SJCRH30 (cell line): ENCODE data around the gene TCERG1L. TPM values are rescaled to one million over a fixed set of nuclear protein-coding genes. Genes with fewer than 3 reads are reported as not detected.

Experiments
- DNase-seq, 2 experiments: peaks; one replicate each; pipeline ENCODE4 v3.0.0-alpha.2; 2015 to 2020
- H3K27ac ChIP-seq: fragments of 250-450 bp; sonication (Bioruptor Pico); 2 replicates; pipeline ENCODE4 v1.5.1; 2020; ENCODE audit warnings: mild to moderate bottlenecking, moderate library complexity
- H3K27me3 ChIP-seq: fragments of 250-450 bp; sonication (Bioruptor Pico); 2 replicates; pipeline ENCODE4 v1.5.1; 2020; ENCODE audit warnings: mild to moderate bottlenecking, moderate library complexity
- H3K36me3 ChIP-seq: fragments of 250-450 bp; sonication (Bioruptor Pico); 2 replicates; pipeline ENCODE4 v1.5.1; 2020; ENCODE audit warnings: mild to moderate bottlenecking, moderate library complexity
- H3K4me1 ChIP-seq: fragments of 250-450 bp; sonication (Bioruptor Pico); 2 replicates; pipeline ENCODE4 v1.5.1; 2020; ENCODE audit warnings: mild to moderate bottlenecking, moderate library complexity
- H3K4me3 ChIP-seq: fragments of 250-450 bp; sonication (Bioruptor Pico); 2 replicates; pipeline ENCODE4 v1.5.1; 2020; ENCODE audit warnings: mild to moderate bottlenecking, moderate library complexity
- H3K9me3 ChIP-seq: fragments of 250-450 bp; sonication (Bioruptor Pico); replicated peaks from 2 replicates; pipeline ENCODE4 v1.5.1; 2020; ENCODE audit warnings: mild to moderate bottlenecking, moderate library complexity
- total RNA-seq: library from RNA; depleted of rRNA; stranded (reverse); fragments of >200 nt; shearing (Covaris generic); gene quantifications from 2 replicates; pipeline ENCODE4 v1.2.3, GENCODE V29; 2014

TCERG1L gene
- total RNA-seq, 1 experiment from 2014 or later = not detected

DNA sequence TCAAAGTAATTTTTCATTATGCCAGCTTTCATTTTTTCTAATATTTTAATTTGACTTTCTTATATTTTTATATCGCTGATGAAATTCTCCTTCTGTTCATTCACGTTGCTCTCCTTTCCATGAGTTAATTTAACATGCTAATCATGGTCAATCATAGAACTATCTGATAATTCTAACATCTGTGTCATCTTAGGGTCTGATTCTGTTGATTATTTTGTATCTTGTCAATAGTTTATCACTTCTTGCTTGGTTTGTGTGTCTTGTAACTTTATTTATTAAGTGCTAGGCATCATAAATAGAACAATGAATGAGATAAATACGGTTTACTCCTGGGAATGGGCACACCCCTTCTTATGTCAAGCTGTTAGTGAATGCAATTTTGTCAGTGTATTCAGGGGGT is 11.0 kb downstream of the TCERG1L start:
- DNase-seq = no peak
- no peaks in the 10 kb centered on the region for H3K4me1 ChIP-seq

DNA sequence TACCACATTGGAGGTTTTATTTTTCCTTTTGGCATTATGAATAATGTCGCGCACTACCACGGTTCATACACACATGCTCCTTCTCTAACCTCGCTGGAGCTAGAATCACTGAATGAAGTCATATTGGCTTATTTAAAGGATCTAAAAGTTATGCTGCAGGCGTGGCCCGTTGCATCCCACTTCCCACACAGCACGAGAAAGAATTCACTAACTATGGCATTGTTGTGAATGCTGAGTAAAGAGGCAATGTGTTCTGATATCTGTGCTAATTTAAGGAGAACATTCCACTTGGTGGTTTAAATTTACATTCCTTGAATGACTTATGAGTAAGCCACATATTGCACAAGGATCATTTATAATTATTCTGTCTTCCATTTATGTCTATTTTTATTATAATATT is 20.7 kb downstream of the TCERG1L start:
- Histone ChIP-seq H3K9me3 (no peaks in the 10 kb centered on the region), H3K4me1 (no peaks in the 10 kb centered on the region), H3K36me3 (no peaks in the 10 kb centered on the region), H3K27ac (no peak overlapping the region), H3K27me3 (no peaks in the 10 kb centered on the region), H3K4me3 (no peak overlapping the region)
- DNase-seq = no peak

More for the DNA sequence above, 11.0 kb downstream of the TCERG1L start:
- Histone ChIP-seq H3K9me3 (no peaks in the 10 kb centered on the region), H3K4me3 (no peak overlapping the region), H3K36me3 (no peaks in the 10 kb centered on the region), H3K27me3 (no peaks in the 10 kb centered on the region), H3K27ac (no peak overlapping the region)

DNA sequence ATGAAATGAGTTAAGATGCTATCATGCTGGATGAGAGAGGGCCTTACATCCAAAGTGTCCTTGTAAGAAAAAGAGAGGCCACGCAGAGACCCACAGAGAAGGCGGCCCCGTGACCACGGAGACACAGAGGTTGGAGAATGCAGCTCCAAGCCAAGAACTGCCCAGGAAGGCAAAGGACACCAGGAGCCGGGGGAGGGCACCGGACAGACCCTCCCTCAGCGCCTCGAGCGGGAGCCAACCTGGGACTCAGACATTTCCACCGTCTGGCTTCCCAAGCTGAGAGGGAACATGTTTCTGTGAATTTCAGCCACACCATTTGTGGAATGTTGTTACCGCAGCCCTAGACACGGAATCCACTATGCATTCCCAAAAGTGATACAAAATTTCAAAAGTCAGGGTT is 22.9 kb downstream of the TCERG1L start:
- H3K4me1 ChIP-seq = no peaks in the 10 kb centered on the region
- DNase-seq = no peak
- no peaks in the 10 kb centered on the region for H3K9me3 ChIP-seq
- H3K27ac ChIP-seq = no peak overlapping the region
- no peaks in the 10 kb centered on the region for H3K27me3 ChIP-seq
- H3K4me3 ChIP-seq = no peak overlapping the region
- no peaks in the 10 kb centered on the region for H3K36me3 ChIP-seq

DNA sequence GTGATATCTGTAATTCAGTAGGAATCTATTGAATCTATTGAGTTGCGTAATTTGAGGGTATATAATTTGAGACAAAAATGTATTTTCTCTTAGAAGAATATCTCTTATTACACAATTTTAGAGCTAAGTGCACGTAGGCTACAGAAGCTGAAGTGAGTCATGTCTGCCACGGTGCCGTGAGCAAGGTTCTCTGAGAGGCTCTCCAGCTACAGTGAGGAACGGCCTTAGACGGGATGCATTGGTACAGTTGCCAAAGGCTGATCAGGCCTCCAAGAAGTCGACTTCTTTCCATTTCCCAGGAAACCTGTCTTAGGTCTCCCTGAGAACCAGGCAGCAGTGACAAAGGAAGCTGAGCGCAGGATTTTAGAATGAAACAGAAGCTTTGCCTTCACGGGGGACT is 28.6 kb downstream of the TCERG1L start:
- Histone ChIP-seq H3K27ac (no peak overlapping the region), H3K4me3 (no peak overlapping the region), H3K9me3 (no peaks in the 10 kb centered on the region), H3K4me1 (no peaks in the 10 kb centered on the region), H3K27me3 (no peaks in the 10 kb centered on the region), H3K36me3 (no peaks in the 10 kb centered on the region)
- no peak for DNase-seq

DNA sequence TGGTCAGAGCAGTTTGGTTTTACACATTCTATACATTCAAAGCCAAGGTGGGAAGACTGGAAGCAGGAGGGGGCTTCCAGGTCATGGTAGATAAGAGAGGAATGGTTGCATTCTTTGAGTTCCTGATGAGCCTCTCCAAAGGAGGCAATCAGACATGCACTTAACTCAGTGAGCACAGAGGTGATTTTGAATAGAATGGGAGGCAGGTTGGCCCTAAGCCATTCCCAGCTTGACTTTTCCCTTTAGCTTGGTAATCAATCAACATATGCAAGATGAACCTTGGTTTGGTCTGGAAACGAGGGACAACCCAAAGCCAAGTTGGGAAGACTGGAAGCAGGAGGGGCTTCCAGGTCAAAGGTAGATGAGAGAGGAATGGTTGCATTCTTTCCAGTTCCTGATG is 31.4 kb downstream of the TCERG1L start:
- H3K4me1 ChIP-seq = no peaks in the 10 kb centered on the region
- DNase-seq = no peak
- no peaks in the 10 kb centered on the region for H3K36me3 ChIP-seq
- H3K27ac ChIP-seq = no peak overlapping the region
- H3K27me3 ChIP-seq = no peaks in the 10 kb centered on the region
- no peak overlapping the region for H3K4me3 ChIP-seq
- H3K9me3 ChIP-seq = no peaks in the 10 kb centered on the region

DNA sequence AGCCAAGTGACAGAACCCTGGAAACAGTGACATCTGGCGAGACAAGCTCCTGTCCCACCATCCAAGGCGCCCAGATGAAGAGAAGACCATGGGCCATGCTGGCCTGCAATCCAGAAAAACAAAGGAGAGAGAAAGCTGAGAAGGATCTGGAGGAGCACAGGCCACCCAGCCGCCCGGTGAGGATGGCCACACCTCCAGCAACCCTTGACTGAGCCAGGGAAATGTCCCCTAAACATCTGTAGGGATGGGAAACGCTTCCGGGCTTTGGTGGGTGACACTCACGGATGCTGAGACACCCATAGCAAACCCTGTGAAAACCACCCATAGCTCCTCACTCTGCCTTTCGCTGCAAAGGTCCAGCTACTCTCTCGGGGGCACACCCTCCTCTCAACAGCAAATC is 32.0 kb downstream of the TCERG1L start:
- no peak overlapping the region for H3K4me3 ChIP-seq
- H3K27ac ChIP-seq = no peak overlapping the region
- H3K36me3 ChIP-seq = no peaks in the 10 kb centered on the region
- H3K4me1 ChIP-seq = no peaks in the 10 kb centered on the region
- DNase-seq = no peak
- no peaks in the 10 kb centered on the region for H3K9me3 ChIP-seq
- H3K27me3 ChIP-seq = no peaks in the 10 kb centered on the region

DNA sequence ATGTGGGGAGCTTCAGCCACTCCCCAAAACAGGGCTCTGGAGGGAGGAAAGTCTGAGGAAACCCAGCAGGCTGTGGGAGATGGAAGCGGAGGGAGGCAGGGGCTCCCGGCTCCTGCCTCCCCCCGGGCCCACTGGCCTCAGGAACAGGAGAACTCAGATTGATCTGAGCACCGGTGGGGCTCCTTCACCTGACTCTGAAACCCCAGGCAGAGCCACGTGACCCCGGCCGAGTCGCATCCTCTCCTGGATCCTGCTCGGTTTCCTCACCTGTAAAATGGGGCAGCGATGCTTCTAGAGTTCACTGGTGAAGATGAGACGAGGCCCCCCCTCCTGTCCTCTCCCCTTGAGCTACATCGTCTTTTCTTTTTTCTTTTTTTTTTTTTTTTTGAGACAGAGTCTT is 33.6 kb downstream of the TCERG1L start:
- Histone ChIP-seq H3K4me1 (no peaks in the 10 kb centered on the region), H3K27ac (no peak overlapping the region), H3K4me3 (no peak overlapping the region), H3K27me3 (no peaks in the 10 kb centered on the region), H3K36me3 (no peaks in the 10 kb centered on the region), H3K9me3 (no peaks in the 10 kb centered on the region)
- DNase-seq = no peak

DNA sequence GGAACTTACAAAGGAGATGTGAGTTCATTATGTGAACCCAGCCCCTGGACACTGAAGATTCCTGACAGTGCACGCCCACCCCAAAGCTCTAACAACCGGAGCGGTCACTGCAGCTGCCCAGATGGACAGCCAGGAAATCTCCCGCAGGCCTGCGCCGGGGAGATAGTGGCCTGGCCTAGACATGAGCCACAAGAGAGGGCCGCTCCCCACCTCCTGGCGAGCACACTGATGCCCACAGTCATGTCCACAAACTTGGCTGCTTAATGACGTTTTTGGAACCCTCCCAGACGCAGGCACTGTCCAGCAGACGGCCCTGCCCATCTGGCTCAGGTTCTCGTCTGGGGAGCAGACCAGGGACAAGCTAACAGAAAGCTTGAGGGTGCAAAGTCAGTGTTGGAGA is 34.2 kb downstream of the TCERG1L start:
- Histone ChIP-seq H3K4me3 (no peak overlapping the region), H3K27me3 (no peaks in the 10 kb centered on the region), H3K9me3 (no peaks in the 10 kb centered on the region), H3K4me1 (no peaks in the 10 kb centered on the region), H3K36me3 (no peaks in the 10 kb centered on the region), H3K27ac (no peak overlapping the region)
- DNase-seq = no peak

DNA sequence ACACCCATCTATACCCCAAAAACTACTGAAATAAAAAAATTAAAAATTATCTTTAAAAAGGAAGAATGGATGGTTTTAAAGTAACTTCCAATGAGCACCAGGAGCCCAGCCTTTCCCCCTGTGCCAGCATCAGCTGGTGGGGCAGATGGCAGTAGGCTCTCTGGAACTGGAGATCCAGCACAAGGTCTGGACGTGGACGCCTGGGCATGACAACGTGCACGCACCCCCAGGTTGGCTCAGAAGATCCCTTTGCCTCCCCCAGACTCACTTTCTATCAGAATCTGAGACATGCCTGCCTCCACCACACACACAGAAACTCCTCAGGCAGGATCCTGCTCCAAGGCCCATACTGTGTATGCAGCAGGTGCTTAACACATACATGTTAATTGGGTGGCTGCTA is 35.8 kb downstream of the TCERG1L start:
- no peak overlapping the region for H3K27ac ChIP-seq
- H3K36me3 ChIP-seq = no peaks in the 10 kb centered on the region
- no peaks in the 10 kb centered on the region for H3K27me3 ChIP-seq
- H3K9me3 ChIP-seq = no peaks in the 10 kb centered on the region
- H3K4me3 ChIP-seq = no peak overlapping the region
- no peak for DNase-seq
- no peaks in the 10 kb centered on the region for H3K4me1 ChIP-seq

DNA sequence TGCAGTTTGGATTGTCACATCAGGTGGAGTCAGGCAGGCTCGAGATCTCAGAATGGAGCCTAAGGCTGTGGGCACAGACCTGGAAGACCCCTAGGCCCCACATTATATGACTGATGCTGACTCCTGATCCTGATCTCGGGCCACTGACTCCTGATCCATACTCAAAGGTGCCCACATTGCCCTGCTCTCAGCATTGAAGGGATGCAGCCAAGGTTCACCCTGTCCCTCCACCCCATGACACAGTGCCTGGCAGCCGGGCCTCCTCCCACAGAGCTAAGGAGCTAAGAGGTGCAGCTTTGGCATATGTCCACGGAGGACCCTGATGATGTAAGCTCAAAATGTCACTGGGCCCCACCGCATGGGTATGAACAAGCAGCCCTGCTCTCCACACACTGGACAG is 36.6 kb downstream of the TCERG1L start:
- Histone ChIP-seq H3K27me3 (no peaks in the 10 kb centered on the region), H3K4me1 (no peaks in the 10 kb centered on the region), H3K9me3 (no peaks in the 10 kb centered on the region), H3K27ac (no peak overlapping the region), H3K4me3 (no peak overlapping the region), H3K36me3 (no peaks in the 10 kb centered on the region)
- no peak for DNase-seq

DNA sequence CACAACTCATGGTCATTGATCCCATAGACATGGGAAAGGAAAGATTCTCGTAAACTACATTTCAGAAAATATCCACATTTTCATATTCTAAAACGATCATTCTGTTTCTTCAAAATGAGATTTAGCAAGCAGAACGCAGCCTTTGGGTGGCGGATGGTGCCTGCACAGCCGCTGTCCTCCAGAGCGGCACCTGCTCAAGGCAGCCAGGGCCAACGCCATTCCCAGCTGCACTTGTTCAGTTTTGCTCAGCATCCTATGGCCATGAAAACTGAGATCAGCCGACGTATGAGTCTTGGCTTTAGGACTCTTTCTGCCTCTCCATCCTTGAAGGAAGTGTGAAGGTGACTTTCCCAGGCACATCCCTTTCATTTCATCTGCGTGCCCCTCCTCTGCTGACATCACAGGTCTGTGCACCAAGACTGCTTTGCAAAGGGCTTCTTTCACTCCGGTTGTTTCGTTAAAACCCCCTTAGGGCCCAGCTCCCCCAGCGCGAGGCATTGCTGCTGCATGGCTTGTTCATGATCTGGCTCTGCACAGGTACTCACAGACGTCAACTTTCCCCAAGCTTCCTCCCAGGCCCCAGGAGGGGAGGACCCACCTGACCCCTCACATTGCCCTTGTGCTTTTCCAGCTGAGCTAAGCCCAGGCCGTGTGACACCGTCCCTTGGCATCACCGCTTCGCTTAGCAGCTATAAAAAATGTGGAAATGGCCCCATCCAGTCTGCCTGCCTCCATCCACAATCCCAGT is 37.2 kb downstream of the TCERG1L start:
- no peak overlapping the region for H3K27ac ChIP-seq
- DNase-seq = no peak
- H3K36me3 ChIP-seq = no peaks in the 10 kb centered on the region
- no peaks in the 10 kb centered on the region for H3K4me1 ChIP-seq
- no peak overlapping the region for H3K4me3 ChIP-seq
- no peaks in the 10 kb centered on the region for H3K9me3 ChIP-seq
- no peaks in the 10 kb centered on the region for H3K27me3 ChIP-seq

DNA sequence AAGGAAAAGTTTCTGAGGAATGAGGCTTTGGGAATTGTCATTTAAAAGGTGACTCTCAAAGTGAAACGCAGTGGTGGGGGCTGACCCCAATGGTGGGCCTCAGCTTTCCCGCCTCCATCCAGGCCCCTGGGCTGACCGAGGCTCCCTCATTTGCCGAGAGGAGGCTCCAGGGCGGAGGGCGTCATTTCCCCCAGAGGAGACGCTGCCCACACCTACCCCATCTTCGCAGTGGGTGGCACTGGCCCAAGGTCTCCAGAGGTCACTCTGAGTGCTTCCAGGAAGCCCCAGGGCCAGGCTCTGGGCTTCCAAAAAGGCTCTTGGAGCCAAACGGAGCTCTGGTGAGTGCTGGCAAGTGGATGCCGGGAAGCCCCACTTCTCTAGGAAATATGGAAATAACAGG is 38.0 kb downstream of the TCERG1L start:
- no peak for DNase-seq
- Histone ChIP-seq H3K36me3 (no peaks in the 10 kb centered on the region), H3K27me3 (no peaks in the 10 kb centered on the region), H3K9me3 (no peaks in the 10 kb centered on the region), H3K27ac (no peak overlapping the region), H3K4me3 (no peak overlapping the region), H3K4me1 (no peaks in the 10 kb centered on the region)

DNA sequence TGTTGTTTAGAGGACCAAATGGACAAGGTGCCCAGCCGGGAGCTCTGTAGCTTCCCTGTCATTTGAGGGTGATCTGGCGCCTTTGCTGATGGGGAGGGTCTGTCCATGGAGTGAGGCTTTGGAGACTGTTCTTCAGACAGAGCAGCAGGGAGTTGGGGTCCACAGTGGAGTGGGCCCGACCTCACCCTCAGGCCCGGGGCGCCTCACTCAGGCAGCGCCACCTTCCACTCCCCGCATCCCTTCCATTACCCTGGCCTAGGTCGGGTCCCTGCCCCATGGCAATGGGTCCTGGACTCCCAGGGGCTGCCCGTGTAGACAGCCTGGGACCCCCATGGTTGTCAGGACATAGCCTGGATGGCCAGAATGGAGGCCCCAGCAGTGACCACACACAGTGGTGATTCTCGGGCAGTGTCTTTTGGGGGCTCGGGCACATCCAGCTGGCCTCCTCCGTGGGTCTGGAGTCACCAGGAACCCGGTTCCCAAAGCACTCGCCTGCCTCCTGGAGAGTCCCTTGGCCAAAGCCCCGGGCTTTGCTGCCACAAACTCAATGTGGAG is 38.5 kb downstream of the TCERG1L start:
- no peak overlapping the region for H3K4me3 ChIP-seq
- DNase-seq = no peak
- no peaks in the 10 kb centered on the region for H3K27me3 ChIP-seq
- no peaks in the 10 kb centered on the region for H3K4me1 ChIP-seq
- no peaks in the 10 kb centered on the region for H3K9me3 ChIP-seq
- no peak overlapping the region for H3K27ac ChIP-seq
- H3K36me3 ChIP-seq = no peaks in the 10 kb centered on the region

DNA sequence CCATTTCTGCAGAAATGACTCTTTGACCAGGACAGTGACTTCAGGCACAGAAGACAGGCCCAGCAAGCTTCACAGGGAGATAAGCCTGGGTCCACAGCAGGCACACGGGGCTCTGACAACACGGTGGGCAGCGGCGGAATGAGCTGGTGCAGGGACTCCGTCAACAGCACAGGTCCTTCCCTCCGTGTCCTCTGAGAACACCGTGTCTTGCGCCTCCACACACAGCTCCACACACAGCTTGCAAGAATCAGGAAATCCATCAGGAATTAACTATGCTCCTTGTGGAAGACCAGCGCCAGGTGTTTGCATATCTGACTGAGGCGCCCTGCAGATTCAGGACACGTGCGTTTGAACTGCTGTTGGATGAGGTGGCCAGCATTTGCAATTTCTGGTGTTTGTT is 39.6 kb downstream of the TCERG1L start:
- no peak overlapping the region for H3K27ac ChIP-seq
- no peaks in the 10 kb centered on the region for H3K9me3 ChIP-seq
- DNase-seq = no peak

DNA sequence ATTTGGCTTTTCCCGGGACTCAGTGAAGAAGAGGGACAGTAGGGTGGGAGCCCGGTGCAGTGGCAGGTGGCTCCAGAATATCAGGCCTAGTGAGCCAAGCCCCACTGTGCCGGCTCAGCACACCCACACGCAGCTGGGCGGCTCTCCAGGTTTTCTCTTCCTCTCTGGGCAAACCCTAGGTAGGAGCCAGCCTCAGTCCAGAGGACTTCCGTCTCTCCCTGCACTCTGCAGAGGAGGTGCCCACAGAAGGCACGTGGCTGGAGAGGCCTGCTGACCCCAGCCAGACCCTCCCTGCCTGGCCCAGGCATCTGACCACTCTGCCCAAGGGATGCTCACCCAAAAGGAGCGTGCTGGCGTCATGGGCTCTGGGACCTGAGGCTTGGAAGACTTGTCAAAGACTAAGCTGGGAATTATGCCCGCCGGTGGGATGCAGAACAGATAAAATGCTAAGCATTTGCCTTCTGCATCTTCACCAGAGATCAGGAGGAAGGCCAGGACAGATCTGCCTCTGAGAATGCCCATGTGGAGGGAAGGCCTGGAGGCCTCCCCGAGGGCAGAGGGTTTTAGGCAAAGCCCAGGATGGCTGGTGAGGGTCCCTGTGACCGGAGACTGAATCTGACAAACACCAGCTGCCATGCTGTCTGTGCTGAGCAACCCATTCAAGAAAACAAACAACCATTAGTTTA is 40.2 kb downstream of the TCERG1L start:
- Histone ChIP-seq H3K9me3 (no peaks in the 10 kb centered on the region), H3K36me3 (no peaks in the 10 kb centered on the region)

More for the DNA sequence above, 39.6 kb downstream of the TCERG1L start:
- Histone ChIP-seq H3K4me1 (no peaks in the 10 kb centered on the region), H3K36me3 (no peaks in the 10 kb centered on the region), H3K4me3 (no peak overlapping the region), H3K27me3 (no peaks in the 10 kb centered on the region)

More for the DNA sequence above, 40.2 kb downstream of the TCERG1L start:
- no peak overlapping the region for H3K27ac ChIP-seq
- H3K27me3 ChIP-seq = no peaks in the 10 kb centered on the region
- no peak for DNase-seq
- no peak overlapping the region for H3K4me3 ChIP-seq
- no peaks in the 10 kb centered on the region for H3K4me1 ChIP-seq
